Left lobe of liver (tissue), 2 donors: Measurements from ENCODE around the gene TEX11. TPM values are rescaled to one million over a fixed set of nuclear protein-coding genes. Genes with fewer than 3 reads are reported as not detected.
"Not testable (repeated sequence)": the region's sequence is repeated elsewhere in the genome, so short reads cannot be mapped to it uniquely, and the experiment has no call there.

ENCODE experiments used
- ATAC-seq: fragments of 200-7000 bp; cut with Tn5 transposase; one replicate; pipeline ENCODE4 v1.9.1; 2020; ENCODE audit warnings: mild to moderate bottlenecking, moderate library complexity
- DNase-seq: peaks from one replicate; pipeline ENCODE4 v3.0.0-alpha.2; 2020; ENCODE audit warnings: low spot score
- total RNA-seq: library from RNA; stranded (reverse); gene quantifications from one replicate; pipeline ENCODE4 v1.2.1, GENCODE V29; 2021
- donor health status: DM: no; HTN: no; CAD: no; lungs with moderate emphysema.
- donor health status: DM: no; HTN: yes; CAD: no.

TEX11 gene
- not detected for total RNA-seq

DNA sequence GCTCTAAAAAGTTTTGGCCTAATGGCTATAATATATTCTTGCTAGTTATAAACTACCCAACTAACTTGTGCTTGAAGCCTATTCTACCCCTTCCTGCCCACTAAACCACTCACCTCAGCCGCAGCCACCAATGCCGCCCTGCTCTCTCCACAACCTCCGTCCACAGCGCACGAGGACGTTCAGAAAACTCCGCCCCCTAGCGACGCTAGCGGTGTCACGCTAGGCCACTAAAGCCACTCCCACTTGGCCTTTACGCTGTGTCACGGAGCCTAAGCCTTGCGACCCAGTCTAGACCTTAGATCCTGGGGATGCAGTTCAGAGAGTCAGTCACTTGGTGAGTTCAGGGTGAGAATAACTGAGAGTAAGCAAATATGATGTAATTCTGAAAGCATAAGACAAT lies at the start of gene TEX11:
TEX11 (minus strand) TSS at position 171 of the 400 bp plus-strand sequence. CDS start 922 bp downstream, outside the sequence.
- DNase-seq: no peak
- no peak for ATAC-seq

DNA sequence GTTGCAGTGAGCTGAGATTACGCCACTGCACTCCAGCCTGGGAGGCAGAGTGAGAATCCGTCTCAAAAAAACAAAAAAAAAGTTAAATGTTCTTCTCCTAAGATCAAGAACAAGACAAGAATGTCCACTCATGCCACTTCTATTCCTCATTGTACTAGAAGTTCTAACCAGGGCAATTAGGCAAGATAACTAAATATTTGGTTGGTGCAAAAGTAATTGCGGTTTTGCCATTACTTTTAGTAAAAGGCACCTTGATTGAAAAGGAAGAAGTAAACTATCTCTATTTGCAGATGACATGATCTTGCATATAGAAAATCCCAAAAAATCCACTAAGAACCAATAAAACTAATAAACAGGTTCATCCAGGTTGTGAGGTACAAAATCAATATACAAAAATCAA lies 46.4 kb upstream of the TEX11 start:
- ATAC-seq: no peak
- DNase-seq: no peak

DNA sequence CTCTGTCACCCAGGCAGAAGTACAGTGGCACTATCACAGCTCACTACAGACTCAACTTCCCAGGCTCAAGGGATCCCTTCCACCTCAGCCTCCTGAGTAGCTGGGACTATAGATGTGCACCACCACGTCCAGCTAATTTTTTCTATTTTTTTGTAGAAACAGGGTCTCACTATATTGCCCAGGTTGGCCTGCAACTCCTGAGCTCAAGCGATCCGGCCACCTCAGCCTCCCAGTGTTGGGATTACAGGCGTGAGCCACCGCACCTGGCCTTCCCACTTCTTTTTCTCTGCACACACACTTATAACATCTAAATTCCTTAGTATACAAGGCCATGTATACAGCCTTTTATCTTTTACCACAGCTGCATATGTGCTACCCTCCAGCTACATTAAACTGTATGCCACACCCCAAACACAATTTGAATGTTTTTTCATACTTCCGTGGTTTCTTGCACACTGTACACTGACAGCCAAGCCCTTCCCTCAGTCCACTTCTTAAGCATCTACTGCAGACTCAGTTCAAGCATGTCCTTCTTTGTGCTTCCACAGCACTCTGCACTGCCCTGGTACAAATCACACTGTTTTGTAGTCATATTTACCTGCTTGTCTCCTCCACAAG lies 15.9 kb upstream of the TEX11 start:
- ATAC-seq (no peak), DNase-seq (no peak)

DNA sequence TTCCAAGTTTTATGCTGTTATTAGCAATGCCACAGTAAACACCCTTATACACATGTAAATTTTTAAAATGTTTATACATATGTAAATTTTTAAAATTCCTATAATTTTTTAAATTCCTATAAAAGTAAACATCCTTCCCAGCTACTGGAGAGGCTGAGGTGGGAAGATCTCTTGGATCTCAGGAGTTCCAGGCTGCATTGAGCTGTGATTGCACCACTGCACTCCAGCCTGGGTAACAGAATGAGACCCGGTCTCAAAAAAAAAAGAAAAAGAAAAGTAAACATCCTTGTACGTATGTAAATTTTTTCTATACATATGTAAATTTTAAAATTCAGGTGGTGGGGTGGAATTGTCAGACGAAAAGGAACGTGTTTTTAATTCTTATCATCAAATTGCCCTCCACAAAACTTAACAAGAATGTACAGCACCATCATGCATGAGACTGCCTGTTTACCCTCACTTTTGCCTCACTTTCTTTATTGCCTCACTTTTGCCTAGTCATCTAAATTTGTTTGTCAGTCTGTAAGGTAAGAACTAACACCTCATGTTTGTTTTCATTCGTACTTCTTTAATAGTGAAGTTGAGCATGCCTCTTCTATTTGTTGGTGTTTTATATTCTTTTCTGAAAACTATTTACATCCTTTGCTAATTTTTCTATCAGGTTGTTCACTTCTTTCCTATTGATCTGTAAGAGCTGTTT lies 14.4 kb upstream of the TEX11 start:
- DNase-seq: no peak
- no peak for ATAC-seq

DNA sequence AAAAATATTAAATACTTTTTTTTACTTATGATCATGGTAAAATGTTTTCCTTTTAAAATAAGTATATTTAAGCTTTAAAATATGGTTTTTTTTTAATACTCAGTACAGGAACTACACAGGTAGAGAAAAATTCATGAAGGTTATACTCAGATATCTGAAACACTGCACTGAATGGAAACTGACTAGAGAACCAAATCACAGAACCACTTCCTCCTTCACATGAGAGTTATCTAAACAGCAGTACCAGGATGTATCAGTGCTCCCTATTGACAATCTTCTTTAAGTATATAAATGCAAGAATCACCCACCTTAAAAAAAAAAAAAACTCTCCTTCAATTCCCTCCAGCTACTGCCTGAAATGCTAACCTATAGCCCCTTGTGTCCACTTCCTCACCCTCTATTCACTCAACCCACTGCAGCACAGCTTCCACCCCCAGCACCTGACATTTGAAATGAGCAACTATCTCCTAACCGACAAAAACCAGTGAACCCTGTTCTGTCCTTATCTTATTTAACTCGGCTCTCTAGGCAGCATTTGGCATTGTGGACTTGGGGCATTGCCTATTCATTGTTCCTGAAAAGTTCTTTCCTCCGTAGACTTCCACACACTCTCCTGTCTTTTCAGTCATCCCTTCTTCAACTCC lies 13.3 kb upstream of the TEX11 start:
- no peak for ATAC-seq
- no peak for DNase-seq

DNA sequence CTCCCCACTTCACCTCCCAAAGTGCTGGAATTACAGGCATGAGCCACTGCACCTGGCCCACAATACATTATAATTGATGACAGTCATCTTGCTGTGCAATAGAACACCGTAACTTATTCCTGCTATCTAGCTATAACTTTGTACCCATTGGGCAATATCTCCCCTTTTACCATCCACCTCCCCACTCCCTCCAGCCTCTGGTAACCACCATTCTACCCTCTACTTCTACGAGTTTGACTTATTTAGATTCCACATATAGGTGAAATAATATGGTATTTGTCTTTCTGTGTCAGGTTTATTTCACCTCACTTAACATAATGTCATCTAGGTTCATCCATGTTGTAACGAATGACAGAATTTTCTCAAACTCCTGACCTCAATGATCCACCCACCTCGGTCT lies 8.2 kb upstream of the TEX11 start:
- no peak for DNase-seq
- no peak for ATAC-seq

DNA sequence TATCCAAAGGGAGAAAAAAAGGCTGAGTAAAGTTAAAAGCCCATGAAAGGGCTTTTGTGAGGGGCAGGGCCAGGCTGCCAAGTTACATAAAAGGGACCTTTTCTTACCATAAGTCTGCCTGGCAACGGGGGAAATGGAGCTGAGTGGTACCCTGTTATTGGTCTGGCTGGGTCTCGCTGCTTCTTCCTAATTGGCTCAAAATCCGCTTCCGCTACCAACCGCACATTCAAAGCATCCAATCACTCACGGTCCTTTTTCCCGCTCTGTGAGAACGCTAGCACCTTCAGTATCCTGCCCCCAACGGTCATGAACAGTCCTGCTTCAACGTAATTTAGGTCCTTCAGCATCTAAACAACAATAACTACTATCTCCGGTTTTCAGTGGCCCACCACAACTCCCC lies 611 bp downstream of the TEX11 start:
- ATAC-seq (no peak), DNase-seq (no peak)

DNA sequence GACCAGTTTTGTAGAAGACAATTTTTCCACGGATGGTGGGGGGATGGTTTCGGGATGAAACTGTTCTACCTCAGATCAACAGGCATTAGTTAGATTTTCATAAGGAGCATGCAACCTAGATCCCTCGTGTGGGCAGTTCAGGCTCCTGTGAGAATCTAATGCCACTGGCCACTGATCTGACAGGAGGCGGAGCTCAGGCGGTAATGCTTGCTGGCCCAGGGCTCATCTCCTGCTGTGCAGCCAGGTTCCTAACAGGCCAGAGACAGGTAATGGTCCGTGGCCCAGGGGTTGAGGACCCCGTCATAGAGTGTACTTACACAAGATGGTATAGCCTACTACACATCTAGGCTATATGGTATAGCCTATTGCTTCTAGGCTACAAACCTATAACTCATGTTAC lies 7.0 kb downstream of the TEX11 start:
- DNase-seq (no peak), ATAC-seq (no peak)

DNA sequence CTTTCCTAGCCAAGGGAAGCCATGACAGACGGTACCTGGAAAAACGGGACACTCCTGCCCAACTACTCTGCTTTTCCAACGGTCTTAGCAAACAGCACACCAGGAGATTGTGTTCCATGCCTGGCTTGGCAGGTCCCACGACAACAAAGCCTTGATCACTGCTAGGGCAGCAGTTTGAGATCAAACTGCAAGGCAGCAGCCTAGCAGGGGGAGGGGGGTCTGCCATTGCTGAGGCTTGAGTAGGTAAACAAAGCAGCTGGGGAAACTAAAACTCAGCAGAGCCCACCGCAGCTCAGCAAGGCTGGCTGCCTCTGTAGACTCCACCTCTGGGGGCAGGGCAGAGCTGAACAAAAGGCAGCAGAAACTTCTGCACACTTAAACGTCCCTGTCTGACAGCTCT lies 18.1 kb downstream of the TEX11 start:
- not testable (repeated sequence) for DNase-seq, ATAC-seq

DNA sequence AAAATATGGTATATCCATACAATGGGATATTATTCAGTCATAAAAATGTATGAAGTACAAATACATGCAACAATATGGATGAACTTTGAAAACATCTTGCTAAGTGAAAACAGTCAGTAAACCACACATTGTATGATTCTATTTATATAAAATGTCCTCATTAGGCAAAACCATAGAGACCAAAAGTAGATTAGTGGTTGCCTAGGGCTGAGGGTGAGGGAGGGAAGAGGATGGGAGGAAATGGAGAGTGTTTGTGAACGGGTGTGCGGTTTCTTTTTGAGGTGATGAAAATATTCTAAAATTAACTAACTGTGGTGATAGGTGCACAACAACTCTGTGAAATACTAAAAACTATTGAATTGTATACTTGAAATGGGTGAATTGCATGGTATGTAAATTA lies 29.6 kb downstream of the TEX11 start:
- DNase-seq (no peak), ATAC-seq (no peak)

DNA sequence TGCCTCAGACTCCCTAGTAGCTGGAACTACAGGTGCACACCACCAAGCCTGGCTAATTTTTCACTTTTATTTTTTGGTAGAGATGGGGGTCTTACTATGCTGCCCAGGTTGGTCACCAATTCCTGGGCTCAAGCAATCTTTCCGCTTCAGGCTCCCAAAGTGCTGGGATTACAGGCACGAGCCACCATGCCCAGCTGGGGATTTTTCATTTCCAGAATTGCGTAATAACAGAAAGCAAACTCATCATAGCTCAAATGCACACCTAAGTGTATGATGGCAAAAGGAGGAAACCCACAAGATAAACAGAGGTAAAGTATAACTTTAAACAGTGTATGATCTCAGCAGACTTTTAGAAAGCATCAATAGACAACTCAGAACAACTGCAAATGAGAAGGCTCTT lies 56.2 kb downstream of the TEX11 start:
- ATAC-seq: no peak

DNA sequence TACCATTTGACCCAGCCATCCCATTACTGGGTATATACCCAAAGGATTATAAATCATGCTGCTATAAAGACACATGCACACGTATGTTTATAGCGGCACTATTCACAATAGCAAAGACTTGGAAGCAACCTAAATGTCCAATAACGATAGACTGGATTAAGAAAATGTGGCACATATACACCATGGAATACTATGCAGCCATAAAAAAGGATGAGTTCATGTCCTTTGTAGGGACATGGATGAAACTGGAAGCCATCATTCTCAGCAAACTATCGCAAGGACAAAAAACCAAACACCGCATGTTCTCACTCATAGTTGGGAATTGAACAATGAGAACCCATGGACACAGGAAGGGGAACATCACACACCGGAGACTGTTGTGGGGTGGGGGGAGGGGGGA lies 64.4 kb downstream of the TEX11 start:
- not testable (repeated sequence) for ATAC-seq, DNase-seq

More for the DNA sequence above, 56.2 kb downstream of the TEX11 start:
- no peak for DNase-seq

DNA sequence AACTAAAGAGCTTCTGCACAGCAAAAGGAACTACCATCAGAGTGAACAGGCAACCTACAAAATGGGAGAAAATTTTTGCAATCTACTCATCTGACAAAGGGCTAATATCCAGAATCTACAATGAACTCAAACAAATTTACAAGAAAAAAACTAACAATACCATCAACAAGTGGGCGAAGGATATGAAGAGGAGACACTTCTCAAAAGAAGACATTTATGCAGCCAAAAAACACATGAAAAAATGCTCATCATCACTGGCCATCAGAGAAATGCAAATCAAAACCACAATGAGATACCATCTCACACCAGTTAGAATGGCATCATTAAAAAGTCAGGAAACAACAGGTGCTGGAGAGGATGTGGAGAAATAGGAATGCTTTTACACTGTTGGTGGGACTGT lies 64.9 kb downstream of the TEX11 start:
- DNase-seq, ATAC-seq: not testable (repeated sequence)

DNA sequence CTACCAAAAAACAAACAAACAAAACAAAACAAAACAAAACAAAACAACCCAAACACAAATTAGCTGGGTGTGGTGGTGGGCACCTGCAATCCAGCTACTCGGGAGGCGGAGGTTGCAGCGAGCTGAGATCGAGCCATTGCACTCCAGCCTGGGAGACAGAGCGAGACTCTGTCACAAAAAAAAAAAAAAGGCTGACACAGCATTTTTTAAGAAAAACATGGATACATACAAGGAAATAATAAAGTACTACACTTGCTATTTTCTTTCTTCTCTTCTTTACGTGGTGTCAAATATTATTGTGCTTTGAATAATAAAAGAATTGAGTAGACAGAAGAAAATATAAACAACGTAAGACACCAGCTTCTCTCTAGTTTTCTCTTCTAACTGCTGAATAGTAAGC lies 73.9 kb downstream of the TEX11 start:
- DNase-seq: no peak
- no peak for ATAC-seq

DNA sequence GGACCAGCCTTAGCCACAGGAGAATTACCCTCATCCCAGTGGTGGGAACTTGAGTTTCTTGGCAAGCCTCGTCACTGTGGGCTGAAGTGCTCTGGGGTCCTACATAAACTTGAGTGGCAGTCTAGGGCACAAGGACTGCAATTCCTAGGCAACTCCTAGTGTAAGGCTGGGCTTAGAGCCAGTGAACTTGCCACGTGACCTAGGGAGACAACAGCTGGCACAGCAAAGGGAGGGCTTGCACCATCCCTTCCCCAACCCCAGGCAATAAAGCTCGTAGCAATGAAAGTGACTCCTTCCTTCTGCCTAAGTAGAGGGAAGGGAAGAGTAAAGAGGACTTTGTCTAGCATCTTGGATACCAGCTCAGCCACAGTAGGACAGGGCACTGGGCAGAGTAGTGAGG lies 81.8 kb downstream of the TEX11 start:
- DNase-seq (no peak), ATAC-seq (no peak)

DNA sequence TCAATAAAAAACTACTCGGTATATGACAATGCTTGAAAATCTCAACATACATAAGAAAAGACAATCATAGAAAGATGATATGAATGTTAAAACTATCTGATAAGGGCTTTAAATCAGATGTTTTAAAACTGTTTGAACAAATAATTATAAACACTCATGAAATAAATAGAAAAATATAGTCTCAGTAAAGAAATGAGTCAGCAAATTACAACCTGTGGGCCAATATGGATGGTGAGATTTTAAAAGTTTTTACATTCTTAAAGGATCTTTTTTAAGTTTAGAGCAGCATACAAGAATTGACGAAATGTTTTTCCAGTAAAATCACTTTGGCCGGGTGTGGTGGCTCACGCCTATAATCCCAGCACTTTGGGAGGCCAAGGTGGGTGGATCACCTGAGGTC lies 83.1 kb downstream of the TEX11 start:
- ATAC-seq: no peak
- no peak for DNase-seq

DNA sequence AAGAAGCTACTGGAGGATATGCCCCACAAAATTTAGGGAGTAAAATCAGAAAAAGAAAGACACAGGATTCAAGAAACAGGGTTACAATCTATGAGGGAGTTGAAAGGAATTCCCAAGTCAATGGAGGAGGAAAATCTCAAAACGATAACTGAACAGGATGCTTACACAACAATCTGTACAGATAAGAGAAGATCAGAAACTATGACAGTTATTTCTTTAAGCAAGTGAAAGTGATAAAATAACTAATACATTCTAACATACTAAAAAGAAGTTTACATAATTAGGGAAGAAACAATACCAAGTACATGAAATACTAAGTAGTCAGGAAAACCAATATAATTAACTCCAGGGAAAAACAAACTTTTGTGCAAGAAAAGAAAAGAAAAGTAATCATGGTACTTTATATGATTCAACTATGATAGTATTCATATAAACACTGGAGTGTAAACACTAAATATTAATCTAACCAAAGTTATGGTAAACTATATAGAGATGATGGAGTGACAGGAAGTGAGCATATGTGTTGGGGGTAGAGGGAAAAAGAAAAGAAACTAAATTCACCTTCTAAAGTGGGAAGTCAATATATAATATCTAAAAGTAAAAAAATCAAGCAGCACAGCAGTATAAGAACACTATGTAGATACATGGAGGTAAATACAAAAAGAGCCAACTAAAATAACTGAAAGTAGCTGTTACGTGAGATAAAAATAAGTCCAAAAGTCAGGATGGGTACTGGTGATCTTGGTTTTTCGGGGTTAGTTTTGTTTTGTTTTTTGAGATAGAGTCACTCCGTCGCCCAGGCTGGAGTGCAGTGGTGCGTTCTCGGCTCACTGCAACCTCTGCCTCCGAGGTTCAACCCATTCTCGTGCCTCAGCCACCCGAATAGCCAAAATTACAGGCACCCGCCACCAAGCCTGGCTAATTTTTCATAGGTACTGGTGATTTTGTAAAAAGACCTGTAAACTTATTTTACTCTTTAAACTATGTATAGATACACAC lies 99.3 kb downstream of the TEX11 start:
- ATAC-seq (no peak), DNase-seq (no peak)

DNA sequence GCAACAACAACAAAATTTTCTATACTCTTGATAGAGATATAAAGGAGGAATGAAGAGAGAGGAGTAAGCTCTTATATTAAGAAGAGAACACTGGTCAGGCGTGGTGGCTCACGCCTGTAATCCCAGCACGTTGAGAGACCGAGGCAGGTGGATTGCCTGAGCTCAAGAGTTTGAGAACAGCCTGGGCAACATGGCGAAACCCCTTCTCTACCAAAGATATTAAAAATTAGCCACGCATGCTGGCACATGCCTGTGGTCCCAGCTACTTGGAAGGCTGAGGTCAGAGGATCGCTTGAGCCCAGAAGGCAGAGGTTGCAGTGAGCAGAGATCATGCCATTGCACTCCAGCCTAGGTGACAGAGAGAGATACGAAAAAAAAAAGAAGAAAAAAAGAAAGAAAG lies 102.4 kb downstream of the TEX11 start:
- ATAC-seq (no peak), DNase-seq (no peak)

DNA sequence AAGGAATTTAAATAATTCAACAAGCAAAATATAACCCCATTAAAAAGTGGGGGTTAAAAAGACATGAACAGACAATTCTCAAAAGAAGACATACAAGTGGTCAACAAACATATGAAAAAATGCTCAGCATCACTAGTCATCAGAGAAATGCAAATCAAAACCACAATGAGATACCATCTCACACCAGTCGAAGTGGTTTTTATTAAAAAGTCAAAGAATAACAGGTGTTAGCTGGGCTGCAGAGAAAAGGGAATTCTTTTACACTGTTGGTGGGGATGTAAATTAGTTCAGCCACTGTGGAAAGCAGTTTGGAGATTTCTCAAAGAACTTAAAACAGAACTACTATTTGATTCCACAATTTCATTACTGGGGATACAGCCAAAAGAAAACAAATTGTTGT lies 111.8 kb downstream of the TEX11 start:
- not testable (repeated sequence) for DNase-seq, ATAC-seq

DNA sequence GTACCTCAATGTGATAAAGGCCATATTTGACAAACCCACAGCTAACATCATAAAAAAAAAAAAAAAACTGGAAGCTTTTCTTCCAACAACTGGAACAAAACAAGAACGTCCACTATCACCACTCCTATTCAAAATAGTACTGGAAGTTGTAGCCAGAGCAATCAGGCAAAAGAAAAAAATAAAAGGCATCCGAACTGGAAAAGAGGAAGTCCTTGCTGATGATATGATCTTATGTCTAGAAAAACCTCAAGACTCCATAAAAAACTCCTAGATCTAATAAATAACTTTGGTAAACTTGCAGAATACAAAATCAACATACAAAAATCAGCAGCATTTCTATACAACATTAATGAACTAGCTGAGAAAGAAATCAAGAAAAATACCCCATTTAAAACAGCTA lies 134.3 kb downstream of the TEX11 start:
- no peak for ATAC-seq
- DNase-seq: no peak

DNA sequence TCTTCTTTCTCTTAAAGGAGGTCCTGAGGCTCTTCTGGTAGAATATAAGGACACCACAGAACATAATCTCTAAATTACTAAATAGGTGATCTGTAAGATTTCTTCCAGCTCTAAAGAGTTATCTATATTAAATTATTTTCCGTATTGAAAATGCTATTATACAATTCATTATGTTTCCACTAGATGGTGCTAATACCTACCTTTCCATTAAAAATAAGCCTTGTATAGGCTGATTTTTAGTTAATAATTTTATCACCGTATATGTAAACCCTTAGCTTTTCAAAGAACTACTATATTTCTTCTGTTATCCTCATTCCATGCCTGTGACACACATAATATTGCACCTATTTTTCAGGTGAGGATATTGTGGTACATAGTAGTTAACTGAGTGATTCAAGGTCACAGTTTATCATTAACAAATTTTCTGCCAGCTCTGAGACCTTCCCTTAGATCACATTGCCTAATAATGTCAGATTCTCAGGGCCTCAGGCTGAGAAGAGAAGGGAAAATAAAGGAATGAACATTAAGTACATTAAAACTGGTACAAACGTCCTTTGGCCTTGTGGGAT lies 138.8 kb downstream of the TEX11 start:
- peak; percentile 50 for ATAC-seq
- no peak for DNase-seq
